Measurements from ENCODE around the gene CAMTA1.

The CAMTA1 gene

DNA sequence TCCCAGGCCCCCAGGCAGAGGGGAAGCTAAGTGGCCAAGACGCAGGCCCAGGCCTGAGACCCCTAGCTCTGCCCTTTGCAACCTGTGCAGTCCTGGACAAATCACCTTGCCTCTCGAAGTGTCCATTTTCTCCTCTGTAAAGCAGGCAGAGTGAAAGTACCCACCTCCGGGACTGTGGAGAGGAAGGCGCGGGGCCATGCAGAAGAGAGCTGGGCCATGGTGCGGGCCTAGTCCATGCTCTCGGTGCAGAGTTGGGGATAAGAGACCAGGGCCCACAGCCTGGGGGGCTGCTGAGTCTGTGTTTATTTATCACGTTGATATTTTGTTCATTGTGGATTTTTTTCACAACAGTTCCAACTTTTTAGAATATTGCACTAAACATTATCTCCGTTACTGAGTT, 825.7 kb downstream of the CAMTA1 start:
- DNase-seq (ENCODE audit: low spot score) = no peak

DNA sequence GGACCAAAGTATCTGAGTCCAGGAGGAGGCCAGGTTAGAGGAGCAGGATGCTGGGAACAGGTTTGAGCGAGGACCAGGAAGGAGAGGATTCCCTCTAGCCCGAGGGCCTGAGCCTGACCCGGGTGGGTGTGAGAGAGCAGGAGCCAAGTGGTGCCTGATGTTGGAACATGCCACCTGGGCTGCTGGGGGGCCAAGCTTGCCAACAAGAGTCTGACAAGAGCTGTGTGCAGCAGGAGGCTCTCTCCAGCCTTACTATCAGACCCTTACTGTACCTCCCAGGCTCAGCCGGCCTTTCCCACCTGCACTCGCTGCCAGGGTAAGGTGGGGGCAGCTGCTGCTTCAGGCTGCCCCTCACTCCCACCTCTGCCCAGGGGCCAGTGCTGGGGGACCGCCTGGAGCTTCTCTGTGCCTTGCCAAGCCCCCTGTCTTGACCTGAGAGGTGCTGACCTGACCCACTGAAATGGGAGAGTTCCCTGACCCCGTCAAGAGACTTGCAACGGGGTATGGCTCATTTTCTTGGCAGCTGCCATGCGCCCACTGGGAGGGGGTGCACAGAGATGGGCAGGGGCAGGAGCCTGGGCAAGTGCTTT, 826.3 kb downstream of the CAMTA1 start:
- no peak for DNase-seq (ENCODE audit: low spot score)

DNA sequence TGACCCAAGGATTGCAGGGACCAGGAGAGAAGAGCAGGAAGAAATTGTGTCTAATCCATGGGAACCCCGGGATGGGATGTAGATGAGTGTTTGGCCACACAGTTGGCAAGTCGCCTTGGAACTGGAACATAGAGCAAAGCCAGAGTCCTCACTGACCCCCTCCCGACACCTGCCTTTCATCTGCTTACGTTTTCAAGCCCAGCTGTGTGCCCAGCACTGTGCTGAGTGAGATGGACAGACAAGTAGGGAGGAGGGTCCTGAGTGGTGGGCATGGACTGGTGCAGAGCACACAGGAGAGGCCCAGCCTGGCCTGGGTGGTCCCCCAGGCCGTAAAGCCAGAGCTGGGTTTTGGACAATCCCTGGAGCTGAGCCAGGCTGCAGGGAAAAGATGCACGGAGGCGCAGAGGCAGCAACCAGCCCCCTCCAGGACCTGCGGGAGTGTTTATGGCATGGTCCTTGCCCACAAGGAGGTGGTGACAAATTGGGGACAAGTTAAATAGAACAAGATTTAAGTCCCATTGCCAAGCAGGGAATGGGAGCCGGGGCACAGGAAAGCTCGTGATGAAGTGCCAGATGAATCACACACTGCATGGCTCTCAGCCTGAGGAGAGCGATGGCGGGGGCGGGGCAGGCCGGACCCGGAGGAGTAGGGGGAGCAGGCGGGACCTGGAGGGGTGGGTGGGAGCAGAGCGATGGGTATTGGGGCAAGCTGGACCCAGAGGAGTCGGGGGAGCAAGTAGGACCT, 828.0 kb downstream of the CAMTA1 start:
- no peak for DNase-seq (ENCODE audit: low spot score)

DNA sequence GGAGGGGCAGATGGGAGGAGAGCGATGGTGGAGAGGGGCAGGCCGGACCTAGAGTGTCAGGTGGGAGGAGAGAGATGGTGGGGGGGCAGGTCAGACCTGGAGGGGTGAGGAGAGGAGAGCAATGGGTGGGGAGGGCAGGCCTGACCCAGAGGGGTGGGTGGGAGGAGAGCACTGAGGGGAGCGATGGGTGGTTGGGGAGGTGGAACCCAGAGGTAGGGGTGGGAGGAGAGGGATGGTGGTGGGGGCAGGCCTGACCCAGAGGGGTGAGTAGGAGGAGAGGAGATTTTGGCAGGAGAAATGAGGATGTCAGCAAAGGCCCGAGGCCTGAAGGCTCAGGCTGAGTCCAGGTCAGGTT, 828.6 kb downstream of the CAMTA1 start:
- no peak for DNase-seq (ENCODE audit: low spot score)

DNA sequence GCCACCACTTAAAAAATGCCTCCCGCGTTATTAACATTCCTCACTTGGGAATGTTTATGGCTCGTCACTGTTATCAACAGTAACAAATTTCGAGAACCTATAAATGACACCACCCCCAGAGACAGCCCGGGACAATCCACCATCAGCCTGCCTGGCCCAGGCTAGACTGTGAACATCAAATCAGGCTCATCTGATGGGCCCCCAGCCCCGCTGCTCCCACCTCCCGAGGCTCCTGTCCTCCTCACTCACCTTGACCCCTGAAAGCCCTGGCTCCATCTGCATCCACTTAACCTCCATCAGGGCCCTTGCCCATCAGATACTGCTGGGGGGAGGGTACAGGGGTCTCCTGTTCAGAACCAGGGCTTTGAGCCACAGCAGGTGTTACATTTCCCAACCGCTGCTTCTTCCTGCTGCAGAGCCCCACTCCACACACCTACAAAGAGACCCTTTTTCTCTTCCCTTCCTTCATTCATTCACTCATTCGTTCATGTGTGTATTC, 829.4 kb downstream of the CAMTA1 start:
- no peak for DNase-seq (ENCODE audit: low spot score)

DNA sequence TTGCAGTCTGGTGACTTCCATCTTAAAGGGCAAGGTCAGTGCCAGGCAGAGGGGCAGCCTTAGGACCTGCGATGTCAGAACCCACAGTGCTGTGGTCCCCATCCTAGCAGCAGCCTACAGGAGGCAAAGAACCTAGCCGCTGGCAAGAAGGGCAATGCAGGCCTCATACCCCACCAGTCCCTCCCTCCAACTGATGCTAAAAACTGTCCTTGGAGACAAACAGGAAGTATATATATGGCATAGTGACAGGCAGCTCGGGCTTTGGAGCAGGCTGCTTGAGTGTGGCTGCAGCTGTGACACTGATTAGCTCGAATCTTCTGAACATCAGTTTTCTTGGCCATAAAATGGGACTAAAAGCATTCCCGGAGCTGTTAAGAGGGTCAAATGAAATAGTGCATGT, 829.9 kb downstream of the CAMTA1 start:
- DNase-seq (ENCODE audit: low spot score) = no peak

DNA sequence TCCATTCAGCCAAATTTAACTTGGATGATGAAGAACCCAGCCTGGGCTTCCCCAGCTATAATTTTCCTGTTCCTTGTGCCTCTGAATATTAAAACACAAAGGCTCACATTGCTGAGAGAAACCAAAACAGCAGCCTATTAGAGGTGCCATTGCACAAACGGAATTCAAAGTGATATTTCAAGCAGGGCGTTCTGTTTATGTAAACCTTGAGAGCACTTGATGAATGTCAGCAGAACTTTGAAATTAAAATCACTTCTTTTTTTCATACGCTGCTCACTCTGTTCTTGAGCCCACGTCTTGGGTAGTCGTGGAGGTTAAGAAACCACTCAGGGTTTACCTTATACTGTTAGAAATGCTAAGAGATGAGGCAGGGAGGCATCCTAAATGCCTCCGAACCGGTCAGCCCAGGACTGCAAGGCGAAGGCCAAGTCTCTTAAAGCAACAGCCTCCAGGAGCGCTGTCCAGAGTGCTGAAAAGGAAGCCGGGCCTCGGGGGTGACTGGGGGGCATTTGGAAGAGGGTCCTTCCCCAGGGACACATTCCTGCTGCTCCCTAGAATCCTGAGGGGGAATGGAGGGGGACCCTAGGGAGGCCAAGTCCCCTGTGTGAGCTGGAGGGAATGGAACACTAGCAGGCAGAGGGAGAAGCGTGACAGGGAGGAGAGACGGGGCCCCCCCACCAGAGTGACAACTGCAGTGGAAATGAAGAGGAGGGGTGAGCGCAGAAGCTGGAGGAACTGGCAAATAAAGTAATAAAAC, 831.0 kb downstream of the CAMTA1 start:
- DNase-seq (ENCODE audit: low spot score) = peak; percentile 22

DNA sequence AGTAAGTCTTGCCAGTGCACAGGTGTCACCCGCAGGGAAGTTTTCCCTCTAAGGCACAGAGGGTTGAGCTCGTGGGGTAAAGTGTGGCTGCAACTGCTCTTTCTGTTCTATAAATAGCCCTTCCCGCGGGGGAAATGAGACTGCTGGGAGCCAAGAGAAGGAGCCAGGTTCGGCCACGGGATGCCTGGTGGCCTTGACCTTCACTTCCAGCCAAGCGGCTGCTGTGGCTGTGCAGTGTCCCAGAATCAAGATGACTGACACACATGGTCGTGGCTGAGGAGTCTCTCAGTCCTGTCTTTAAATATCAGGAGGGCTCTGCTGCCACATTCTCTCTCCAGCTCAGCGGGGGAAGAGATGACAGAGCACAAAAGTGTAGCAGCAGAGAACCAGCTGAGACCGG, 831.7 kb downstream of the CAMTA1 start:
- DNase-seq (ENCODE audit: low spot score) = peak; percentile 37

DNA sequence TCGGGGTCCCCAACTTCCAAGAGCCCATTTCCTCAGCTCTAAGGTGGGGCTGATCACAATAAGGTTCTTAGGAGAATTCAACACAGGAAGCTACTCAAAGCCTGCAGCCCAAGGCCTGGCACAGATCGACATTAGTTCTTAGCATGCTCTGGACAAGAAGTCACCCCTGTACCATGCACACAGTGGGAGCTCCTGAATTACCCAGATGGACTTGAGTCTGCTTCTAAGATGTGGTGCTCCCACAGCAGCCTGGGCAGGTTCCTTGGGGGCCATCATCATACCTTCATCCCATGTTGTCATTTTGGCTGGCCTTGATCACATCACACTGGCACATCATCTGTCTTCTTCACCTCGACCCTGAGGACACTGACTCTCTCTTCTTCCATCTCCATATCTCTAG, 832.6 kb downstream of the CAMTA1 start:
- DNase-seq (ENCODE audit: low spot score) = no peak

DNA sequence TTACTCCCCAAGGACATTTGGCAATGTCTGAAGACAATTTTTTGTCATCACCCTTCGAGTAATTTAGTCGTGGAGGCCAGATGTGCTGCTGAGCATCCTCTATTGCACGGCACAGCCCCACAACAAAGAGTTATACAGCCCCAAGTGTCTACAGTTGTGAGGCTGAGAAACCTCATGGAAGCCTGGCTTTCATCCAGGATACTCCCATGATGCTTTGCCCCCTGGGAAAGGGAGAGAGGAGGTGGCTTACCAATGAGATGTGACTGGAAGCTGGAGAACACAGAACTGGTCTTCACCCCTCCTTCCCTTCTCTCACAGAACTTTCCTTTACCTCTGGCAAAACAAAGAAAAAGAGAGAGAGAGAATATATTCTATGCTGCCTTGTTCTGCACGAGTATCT, 834.9 kb downstream of the CAMTA1 start:
- no peak for DNase-seq (ENCODE audit: low spot score)

DNA sequence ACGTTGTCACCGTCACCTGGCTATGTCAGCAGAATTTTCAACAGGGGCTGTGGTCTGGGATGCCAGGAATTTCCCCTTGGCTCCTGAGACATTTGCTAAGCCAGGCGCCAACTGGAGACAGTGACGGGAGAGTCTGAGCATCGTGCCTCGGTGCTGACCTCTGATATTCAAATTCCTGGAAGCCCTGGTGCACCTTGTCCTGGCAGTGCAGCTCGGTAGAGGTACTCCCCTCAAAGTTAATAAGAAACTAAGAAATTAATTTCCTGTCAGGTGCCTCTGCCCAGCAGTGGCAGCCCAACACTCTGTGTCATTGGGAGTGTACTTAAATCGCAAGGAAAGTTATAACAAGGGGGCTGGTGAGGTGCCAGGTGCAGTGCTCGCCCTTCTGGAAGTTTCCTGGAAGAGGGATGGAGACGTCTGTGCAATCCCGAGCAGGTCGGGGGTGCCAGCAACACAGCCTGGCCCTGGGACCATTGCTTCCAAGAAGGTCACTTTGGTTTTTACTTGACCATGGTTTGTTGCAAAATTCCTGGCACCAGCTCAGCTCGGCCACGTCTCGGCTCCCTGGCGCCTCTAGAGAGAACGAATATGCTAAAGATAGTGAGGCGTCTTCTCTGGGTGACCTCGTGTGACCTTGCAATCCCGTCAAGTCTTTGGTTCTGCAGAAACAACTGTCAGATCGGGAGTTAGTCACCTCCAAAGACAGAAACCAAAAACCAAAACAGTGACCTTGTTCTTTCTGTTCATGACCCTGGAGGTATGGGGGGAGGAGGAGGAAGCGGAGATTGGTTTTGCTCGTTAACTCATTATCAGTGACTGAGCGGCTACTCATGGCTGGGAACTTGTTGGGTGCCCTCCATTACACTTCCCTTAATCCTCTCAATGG, 836.3 kb downstream of the CAMTA1 start:
- no peak for DNase-seq (ENCODE audit: low spot score)

DNA sequence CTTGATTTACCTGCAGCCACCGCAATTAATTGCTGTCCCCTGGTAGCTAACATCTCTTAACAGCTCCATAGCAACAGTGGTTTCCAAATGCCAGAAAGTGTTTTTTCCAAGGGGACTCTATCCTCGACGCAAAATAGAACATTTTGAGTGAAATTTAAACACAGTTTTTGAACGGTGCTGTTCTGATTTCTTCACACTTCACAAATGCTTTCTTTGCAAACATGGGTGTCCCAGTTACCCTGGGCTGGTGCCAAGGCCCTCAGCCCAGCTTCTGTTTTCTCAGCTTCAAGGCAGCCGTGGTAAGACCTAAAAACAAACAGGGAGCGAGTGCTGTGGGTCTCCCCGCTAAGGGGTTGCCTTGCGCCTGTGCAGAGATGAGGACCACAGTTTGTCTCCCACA, 838.6 kb downstream of the CAMTA1 start:
- DNase-seq (ENCODE audit: low spot score) = no peak

DNA sequence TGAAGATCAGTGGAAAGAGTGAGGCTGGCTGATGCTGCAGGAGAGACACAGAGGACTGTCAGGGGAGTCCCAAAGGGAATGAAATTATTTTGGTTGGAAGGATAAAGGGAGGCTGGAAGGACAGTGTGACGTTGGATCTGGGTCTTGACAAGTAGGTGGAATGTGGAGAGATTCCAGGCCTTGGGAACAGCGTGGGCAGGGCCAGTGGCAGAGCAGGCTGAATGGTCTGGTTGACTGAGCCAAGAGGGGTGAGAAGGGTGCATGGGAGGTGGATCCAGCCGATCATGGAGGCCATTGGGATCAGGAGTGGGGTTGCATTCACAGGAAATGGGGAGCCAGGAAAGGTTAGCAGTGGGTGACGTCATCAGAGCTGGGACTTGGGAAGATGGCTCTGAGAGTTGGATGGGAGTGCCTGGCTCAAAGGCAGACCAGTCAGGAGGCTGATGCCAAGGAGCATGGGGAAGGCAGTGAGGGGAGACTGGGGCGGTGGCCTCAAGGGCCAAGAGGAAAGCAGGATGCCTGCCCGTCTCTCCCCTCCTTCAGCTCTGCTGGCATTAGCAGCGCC, 839.6 kb downstream of the CAMTA1 start:
- DNase-seq (ENCODE audit: low spot score) = no peak

DNA sequence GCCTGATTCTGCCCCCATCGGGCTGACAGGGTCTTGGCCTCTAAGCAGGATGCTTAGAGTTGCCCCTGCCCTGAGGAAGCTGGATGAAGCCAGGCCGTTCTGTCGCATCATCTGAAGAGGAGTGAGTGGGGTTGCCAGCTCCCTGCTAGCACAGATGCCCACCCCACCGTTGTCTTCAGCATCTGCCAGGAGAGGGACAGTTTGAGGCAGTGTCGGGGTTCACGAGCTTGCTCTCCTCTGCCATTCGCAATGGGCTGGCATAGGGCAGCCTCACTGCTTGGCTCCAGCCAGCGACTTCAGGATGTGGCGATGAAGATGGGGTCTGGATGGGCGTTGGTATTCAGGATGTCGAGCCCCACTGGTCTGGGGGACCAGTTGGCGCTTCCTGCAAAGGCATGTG, 840.1 kb downstream of the CAMTA1 start:
- DNase-seq (ENCODE audit: low spot score) = no peak

DNA sequence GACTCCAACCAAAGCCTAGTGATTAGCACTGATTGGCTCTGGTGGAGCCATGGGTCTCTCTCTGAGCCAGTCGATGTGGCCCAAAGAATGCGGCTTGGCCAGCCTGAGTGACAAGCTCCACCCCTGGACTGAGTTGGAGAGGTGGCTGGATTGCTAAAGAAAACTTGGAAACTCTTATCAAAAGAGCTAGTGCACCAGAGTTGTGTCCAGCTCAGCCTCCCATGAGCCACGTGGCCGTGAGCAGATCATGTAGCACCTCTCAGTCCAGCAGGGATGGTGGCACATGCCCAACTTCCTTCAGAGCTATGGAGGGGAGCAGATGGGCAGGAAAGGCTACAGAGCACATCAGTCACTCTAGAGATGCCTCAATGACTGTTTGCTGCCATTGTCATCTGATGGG, 843.0 kb downstream of the CAMTA1 start:
- peak; percentile 66 for DNase-seq (ENCODE audit: low spot score)

DNA sequence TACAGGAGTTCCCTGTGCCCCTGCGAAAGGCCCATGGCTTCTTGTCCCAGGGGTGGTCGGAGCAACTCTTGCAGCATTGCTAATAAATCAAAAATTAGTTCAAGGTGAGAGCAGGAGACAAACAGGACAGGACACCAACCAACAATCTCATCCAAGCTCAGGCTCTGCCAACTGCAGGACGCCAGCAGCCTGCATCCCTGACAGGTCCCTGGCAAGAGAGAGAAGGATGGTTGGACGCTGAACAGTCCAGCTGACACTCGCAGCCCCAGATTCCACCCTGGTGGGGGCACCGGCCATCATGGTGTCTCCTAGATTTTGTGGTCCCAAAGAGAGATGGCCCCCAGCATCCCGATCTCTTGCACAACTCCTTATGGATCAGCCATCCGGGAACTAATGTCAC, 843.8 kb downstream of the CAMTA1 start:
- DNase-seq (ENCODE audit: low spot score) = peak; percentile 87

DNA sequence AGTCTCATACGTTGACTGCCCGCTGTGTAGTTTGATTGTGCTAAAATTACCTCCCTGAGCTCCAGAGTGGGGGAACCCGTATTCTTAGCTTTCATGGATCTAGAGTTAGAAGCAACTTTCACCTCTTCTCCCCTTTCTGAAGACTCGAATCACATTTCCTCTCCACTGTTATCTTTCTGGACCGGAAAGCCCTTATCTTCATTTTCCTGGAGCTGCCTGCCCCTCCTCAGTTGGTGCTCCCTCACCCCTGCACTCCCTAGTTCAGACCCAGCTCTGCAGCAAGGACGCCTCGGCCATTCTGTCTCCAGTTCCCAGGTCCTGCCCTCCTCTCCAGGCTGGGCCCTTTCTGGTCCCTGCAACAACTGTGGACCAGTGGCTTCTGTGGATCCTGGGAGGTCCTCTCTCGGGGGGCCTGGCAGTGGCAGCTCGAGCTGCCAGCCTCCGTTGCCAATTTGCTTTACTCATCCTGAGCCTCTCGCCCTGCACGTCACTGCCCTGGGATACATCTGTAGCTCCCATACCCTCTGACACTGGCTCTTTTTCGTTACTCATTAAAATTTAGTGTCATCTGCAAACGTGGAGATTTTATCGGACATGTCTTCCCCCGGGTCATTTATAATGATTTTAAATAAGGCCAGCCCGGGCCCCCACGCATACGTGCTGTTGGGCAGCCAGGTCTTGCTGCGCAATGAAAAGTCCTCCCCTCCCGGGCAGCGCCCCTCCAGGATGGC, 844.4 kb downstream of the CAMTA1 start:
- DNase-seq (ENCODE audit: low spot score) = no peak

DNA sequence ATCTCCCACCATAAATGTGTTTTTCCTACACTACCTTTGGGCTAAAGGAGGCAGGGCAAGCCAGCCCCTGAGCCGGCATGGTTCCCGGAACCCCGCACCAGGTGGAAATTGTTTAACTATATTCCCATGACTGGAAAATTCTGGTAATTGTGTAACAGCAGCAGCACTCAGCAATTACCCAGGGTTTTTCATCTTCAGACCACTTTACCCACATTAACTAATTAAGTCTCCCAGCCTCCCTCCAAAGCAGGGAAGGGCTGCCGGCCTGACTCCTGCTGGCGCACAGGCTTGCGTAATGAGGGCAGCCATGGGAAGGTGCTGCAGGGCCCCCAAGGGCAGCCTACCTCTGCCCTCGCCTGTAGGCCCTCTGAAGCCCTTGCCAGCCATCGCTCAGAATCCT, 845.1 kb downstream of the CAMTA1 start:
- no peak for DNase-seq (ENCODE audit: low spot score)

DNA sequence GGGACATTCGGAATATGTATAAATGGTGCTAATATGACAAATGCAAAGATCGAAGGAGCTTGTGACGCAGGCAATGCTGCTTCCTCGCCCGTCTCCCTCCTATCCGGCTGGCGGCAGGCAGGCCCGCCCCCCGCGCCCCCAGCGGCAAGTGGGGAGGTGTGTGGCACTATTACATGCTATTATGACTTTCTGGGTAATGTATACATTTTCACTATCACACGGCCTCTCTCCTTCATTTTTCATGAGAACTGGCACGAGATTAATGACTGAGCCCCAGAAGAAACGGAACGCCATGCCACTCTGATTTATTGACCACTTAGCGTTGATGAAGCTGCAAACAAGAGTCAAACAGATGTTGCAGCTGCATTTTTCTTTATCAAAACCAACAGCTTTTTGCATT, 846.9 kb downstream of the CAMTA1 start:
- DNase-seq (ENCODE audit: low spot score) = no peak

DNA sequence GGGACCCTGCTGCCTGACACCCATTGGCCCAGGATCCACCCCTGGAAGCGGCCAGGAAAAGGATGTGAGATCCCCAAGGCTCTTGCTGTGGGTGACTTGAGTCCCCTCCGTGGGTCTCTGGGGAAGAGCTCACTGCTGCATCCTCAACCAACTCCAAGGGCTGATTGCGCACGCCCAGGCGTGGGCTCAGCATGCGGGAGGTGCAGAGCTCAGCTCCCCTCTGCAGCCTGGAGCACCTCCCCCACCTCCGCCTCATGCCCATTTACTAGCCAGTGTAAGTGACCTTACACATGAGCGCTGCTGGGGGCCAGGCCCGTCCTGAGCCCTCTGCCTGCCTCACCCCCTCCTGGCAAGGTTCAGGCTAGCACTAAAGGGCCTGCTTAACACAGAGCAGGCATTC, 847.4 kb downstream of the CAMTA1 start:
- no peak for DNase-seq (ENCODE audit: low spot score)

All from cerebellar cortex (tissue), 1 donor.